GM18517 (cell line): ENCODE data around the gene OR10S1.
"Not testable (repeated sequence)": the region's sequence is repeated elsewhere in the genome, so short reads cannot be mapped to it uniquely, and the experiment has no call there.

Experiments used
- ATAC-seq: cut with Tn5 transposase; IDR thresholded peaks from one replicate; pipeline ENCODE4 v1.9.1; 2021; ENCODE audit warnings: mild to moderate bottlenecking, moderate library complexity; ENCODE audit not compliant: unreplicated experiment

Gene OR10S1, protein sequence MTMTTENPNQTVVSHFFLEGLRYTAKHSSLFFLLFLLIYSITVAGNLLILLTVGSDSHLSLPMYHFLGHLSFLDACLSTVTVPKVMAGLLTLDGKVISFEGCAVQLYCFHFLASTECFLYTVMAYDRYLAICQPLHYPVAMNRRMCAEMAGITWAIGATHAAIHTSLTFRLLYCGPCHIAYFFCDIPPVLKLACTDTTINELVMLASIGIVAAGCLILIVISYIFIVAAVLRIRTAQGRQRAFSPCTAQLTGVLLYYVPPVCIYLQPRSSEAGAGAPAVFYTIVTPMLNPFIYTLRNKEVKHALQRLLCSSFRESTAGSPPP

DNA sequence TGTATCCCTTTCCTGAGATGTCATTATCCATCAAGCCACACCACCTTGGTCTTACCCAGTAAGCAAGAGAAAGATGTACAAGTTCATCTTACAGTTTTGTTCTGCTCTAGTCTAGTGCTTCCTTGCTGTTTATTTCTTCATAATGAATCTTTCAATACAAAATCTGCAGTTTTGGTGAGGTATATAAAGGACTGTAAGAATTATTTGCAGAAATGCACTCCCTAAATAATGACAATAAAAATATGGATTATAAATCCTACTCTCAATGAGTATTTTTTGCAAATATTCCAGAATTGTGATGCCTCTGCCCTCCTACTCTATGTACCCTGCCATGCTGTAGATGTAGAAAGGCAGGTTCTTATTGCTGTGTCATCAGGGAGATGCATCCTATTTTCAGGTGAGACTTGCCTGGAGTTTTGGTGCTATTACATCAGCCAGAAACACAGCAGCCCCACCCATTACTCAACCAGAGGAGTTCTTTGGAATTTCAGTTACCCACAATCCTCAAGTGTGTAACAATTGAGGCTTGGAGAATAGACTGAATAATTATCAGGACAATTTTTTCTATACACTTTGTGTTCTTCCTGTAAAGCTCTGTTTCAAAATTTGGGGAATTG lies at the start of gene OR10S1:
Gene OR10S1, minus strand, starts transcription at position 51 of the 617 bp plus-strand sequence. CDS start 117 bp downstream, outside the sequence.
- no peak for ATAC-seq

DNA sequence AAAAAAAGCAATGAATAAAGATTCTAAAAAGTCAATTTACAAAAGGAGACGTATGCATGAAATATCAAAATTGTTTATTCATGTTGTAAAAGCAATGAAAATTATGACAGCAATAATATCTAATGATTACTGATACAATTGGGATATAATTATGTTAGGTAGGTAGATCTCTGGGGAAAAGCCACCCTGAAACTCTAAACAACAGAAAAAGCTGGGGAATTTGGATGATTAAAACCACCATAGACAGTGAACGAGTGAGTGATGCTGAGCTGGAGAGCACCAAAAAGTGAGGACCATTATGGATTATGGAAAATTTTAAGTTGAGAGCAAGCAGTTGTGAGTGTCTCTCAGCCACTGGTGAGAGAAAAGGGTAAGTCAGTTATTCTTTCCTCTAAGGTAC lies 48.9 kb upstream of the OR10S1 start, which contains the start of gene OR10G8:
Gene OR10G8, plus strand, starts transcription at position 301 of the 400 bp plus-strand sequence. CDS start 2,825 bp downstream, outside the sequence.
- no peak for ATAC-seq

DNA sequence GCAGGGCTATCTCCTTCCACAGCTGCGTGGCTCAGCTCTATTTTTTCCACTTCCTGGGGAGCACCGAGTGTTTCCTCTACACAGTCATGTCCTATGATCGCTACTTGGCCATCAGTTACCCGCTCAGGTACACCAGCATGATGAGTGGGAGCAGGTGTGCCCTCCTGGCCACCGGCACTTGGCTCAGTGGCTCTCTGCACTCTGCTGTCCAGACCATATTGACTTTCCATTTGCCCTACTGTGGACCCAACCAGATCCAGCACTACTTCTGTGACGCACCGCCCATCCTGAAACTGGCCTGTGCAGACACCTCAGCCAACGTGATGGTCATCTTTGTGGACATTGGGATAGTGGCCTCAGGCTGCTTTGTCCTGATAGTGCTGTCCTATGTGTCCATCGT lies 38.3 kb upstream of the OR10S1 start:
- ATAC-seq: not testable (repeated sequence)

DNA sequence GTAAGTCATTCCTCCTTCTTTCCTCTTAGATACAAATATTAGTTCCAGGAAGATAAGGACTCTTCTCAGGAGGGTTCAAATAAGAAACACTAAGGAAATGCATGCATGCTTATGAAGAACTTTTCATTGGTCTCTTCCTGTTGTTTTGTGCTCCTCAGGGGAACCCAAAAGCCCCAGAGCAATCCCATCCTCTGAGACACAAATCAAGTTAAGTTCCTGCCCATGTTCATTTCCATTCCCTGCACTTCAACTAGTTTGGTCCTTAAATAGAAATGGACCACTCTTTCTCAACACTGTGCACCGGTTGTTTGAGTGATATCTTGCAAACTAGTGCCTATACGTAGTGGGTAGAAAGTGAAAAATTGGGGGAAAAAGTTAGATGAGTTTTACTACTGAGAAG lies 35.1 kb upstream of the OR10S1 start, which contains the start of gene OR10G4:
Gene OR10G4, plus strand, starts transcription at position 301 of the 400 bp plus-strand sequence. CDS start 2,578 bp downstream, outside the sequence.
- no peak for ATAC-seq

DNA sequence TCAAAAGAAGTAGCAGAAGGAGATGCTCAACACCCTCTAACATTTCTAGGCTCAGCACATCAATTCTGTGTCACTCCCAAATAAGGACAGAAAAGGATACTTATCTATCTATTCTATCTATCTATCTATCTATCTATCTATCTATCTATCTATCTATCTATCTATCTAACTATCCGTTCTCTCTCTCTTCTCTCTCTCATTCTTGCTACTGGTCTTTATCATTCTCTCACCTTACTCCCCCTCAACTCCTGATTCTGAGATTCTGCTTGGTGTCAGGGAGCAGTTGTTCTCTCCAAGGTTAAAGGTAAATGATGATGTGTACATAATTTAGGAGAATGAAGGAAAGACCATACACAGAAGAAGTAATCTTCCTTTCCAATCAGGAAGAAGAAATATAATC lies 17.5 kb upstream of the OR10S1 start, which contains the start of gene OR10G6:
Gene OR10G6, minus strand, starts transcription at position 43 of the 400 bp plus-strand sequence. Its CDS starts 0 bp downstream, at position 43.
- no peak for ATAC-seq

DNA sequence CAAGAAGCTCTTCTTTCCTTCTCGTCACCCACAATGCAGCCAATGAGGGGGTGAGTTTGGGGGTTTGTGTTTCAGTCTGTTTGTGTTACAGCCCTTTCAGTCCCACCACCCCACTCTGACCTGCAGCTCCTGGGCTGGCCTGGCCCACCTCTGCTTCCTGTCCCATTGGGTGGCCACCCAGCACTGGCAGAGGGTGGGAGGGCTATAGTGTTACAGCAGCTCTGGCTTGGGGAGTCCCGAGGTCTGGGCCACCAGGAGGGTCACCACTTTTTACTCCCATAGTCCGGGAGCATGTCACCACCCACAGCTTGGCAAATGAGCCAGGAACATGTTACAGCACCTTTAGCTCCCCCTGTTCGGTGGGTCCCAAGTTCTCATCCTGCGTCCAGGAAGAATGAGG lies 1.7 kb upstream of the OR10S1 start:
- no peak for ATAC-seq

DNA sequence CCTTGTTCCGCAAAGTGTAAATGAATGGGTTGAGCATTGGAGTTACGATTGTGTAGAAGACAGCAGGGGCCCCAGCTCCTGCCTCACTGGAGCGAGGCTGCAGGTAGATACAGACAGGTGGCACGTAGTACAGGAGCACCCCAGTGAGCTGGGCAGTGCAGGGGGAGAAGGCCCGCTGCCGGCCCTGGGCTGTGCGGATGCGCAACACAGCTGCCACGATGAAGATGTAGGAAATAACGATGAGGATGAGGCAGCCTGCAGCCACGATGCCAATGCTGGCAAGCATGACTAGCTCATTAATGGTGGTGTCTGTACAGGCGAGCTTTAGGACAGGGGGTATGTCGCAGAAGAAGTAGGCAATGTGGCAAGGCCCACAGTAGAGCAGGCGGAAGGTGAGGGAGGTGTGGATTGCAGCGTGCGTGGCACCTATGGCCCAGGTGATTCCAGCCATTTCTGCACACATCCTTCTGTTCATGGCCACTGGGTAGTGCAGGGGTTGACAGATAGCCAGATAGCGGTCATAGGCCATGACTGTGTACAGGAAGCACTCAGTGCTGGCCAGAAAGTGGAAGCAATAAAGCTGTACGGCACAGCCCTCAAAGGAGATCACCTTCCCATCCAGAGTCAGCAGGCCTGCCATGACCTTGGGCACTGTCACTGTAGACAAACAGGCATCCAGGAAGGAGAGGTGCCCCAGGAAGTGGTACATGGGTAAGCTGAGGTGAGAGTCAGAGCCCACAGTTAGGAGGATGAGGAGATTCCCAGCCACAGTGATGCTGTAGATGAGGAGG lies 616 bp downstream of the OR10S1 start:
- no peak for ATAC-seq

DNA sequence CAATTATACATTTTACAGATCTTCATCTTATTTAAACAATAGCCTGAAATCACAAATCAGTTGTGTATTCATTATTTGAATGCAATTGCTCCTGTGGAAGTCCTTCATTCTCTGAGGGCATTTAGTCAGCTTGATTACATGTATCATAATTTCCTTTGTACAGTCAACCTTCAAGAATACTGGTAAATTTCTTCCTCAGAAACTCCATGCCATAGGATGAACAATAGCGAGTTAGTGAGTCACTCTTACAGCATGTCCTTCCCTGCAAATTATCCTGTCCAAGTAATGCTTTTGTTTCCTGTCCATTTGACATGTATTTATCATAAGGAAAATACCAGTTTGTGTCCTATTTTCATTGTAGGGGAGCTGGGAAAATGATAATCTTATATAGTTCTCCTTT lies 3.8 kb downstream of the OR10S1 start:
- no peak for ATAC-seq

DNA sequence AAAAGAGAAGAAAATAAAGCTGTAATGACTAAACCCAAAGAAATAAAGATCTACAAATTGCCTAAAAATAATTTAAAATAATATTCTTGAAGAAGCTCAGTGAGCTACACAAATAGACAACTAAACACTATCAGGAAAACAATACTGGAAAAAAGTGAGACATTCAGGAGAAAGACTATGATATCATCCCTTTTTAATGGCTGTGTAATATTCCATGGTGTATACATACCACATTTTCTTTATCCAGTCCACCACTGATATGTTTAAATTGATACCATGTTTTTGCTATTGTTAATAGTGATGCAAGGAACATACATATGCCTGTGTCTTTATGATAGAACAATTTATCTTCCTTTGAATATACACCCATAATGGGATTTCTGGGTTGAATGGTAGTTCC lies 20.8 kb downstream of the OR10S1 start:
- no peak for ATAC-seq

DNA sequence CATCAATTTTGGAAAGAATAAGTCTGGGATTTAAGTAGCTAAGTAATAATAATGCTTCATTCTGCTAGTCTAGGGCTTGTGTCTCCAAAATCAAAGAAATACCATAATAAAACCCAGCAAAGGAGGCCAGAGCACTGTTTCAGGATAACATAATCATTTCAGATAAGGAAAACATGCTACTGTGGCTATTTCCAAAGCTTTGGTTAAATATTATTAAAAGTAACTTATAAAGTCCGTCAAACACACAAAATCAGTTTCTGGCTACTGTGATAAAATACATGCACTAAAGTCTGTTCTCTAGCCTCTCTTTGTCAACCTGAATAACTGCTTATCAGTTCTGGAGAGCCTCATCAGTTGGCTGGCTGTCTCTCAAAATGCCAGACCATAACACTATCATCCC lies 32.4 kb downstream of the OR10S1 start:
- no peak for ATAC-seq

DNA sequence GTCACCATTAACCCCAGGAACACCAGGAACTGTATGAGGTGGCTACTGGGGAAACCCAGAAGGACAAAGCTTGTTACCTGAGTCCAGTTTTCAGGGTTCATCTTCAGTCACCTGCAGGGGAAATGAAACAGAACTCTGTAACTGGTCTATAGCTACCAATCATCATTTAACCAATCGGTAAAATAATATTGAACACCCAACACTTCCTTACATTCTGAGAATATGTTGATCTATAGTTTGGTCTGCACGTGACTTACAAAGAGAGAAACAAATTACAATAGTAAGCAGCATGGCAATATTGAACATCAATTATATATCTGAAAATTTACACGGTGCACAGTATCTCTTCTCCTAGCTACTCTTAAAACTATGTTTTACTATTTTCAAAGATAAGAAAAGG lies 33.8 kb downstream of the OR10S1 start, which contains the start of gene OR6T1:
Gene OR6T1, minus strand, starts transcription at position 101 of the 400 bp plus-strand sequence. Its CDS starts 0 bp downstream, at position 101.
- ATAC-seq: no peak

DNA sequence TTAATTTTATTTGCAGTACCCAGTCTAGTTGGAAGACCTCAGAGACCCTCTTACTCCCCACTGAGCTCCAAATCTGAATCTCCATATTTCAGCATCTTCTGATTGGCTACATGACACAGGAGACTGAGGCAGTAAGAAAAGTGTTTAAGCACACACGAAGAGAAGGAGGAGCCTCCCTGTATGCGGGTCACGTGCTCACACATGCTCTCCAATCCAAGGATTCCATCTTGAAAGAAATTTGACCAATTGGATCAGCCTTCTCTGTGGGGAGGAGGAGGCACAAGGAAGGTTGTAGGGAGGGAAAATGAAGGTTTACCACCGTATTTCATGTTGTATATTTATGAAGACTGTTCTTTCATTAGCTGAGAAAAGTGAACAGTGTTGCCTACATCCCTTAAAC lies 35.2 kb downstream of the OR10S1 start:
- ATAC-seq: no peak

DNA sequence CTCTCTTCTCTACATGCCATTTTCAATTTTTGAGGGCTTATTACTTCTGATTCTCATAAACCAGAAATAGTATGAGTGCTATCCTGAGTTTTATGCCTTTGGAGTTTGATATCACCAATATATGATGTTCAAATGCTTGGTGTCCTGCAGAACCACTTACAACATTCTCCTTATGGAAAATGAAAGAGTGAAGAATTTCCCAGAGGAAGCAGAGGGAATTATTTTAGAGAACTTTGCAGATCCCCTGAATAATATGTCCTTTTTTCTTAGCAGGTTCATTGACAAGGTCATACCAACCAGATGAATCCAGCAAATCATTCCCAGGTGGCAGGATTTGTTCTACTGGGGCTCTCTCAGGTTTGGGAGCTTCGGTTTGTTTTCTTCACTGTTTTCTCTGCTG lies 38.3 kb downstream of the OR10S1 start, which contains the start of gene OR4D5:
Gene OR4D5, plus strand, starts transcription at position 301 of the 400 bp plus-strand sequence. Its CDS starts 0 bp downstream, at position 301.
- no peak for ATAC-seq
